ENCODE measurements around the gene ANO2.
"Not testable (repeated sequence)": the region's sequence is repeated elsewhere in the genome, so short reads cannot be mapped to it uniquely, and the experiment has no call there.

ANO2 gene

GRCh38 chr12:5716976-5717375, 228.1 kb downstream of the ANO2 start:
- DNase-seq: no peak

- DNase-seq: no peak
Observed at GRCh38 chr12:5716201-5716600, 228.9 kb downstream of the ANO2 start.

GRCh38 chr12:5715021-5715420, 230.0 kb downstream of the ANO2 start:
- no peak for DNase-seq

GRCh38 chr12:5713599-5714081, 231.4 kb downstream of the ANO2 start:
- no peak for DNase-seq

- DNase-seq: no peak
Observed at GRCh38 chr12:5710260-5710878, 234.7 kb downstream of the ANO2 start.

- DNase-seq: no peak
Observed at GRCh38 chr12:5708371-5708770, 236.7 kb downstream of the ANO2 start.

GRCh38 chr12:5706247-5706646, 238.8 kb downstream of the ANO2 start:
- no peak for DNase-seq

- DNase-seq: no peak
Observed at GRCh38 chr12:5705791-5706190, 239.3 kb downstream of the ANO2 start.

- DNase-seq: no peak
Observed at GRCh38 chr12:5694759-5695409, 250.2 kb downstream of the ANO2 start.

- DNase-seq: no peak
Observed at GRCh38 chr12:5692850-5693249, 252.2 kb downstream of the ANO2 start.

GRCh38 chr12:5691943-5692342, 253.1 kb downstream of the ANO2 start:
- DNase-seq: no peak

- no peak for DNase-seq
Observed at GRCh38 chr12:5690240-5690639, 254.8 kb downstream of the ANO2 start.

- no peak for DNase-seq
Observed at GRCh38 chr12:5689773-5690172, 255.3 kb downstream of the ANO2 start.

GRCh38 chr12:5688226-5688625, 256.8 kb downstream of the ANO2 start:
- peak; percentile 58 for DNase-seq

- no peak for DNase-seq
Observed at GRCh38 chr12:5685935-5686334, 259.1 kb downstream of the ANO2 start.

- DNase-seq: no peak
Observed at GRCh38 chr12:5684989-5685388, 260.1 kb downstream of the ANO2 start.

- DNase-seq: no peak
Observed at GRCh38 chr12:5682581-5682980, 262.5 kb downstream of the ANO2 start.

- no peak for DNase-seq
Observed at GRCh38 chr12:5678176-5678575, 266.9 kb downstream of the ANO2 start.

GRCh38 chr12:5669624-5670023, 275.4 kb downstream of the ANO2 start:
- DNase-seq: not testable (repeated sequence)

- no peak for DNase-seq
Observed at GRCh38 chr12:5665615-5666014, 279.4 kb downstream of the ANO2 start.

- DNase-seq: peak; percentile 33
Observed at GRCh38 chr12:5661811-5662210, 283.2 kb downstream of the ANO2 start.

GRCh38 chr12:5660238-5660637, 284.8 kb downstream of the ANO2 start:
- DNase-seq: no peak

GRCh38 chr12:5658339-5658941, 286.6 kb downstream of the ANO2 start:
- not testable (repeated sequence) for DNase-seq

- DNase-seq: no peak
Observed at GRCh38 chr12:5656836-5657235, 288.2 kb downstream of the ANO2 start.

Measured in NCI-H524 treated with DMSO at 0.1 percent for 48 hours (cell line).